GM21737 (cell line): ENCODE results near the gene TBC1D3L.
"Not testable (repeated sequence)": the region's sequence is repeated elsewhere in the genome, so short reads cannot be mapped to it uniquely, and the experiment has no call there.

Experiments
- ATAC-seq: cut with Tn5 transposase; IDR thresholded peaks from one replicate; pipeline ENCODE4 v1.9.1; 2021; ENCODE audit warnings: mild to moderate bottlenecking, moderate library complexity; ENCODE audit not compliant: unreplicated experiment

The TBC1D3L gene

DNA sequence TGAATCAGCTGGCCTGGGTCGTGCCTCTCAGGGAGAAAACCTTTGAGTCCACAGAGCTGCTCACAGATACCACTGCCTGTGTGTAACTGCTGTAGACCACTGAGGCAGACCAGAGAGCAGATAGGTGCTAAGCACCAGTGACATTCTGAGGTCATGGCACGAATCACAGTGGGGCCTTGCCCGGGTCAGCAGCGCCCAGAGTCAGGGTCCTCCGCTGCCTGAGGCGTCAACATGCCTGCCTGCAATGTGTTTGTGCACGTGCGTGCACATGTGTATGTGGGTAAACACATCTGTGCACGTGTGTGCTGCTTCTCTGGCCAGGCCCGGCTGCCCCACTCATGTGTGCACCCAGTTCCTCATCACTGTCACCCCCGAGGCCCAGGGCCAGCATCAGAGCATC lies at the start of gene TBC1D3L:
TBC1D3L (minus strand) TSS at position 101 of the 400 bp plus-strand sequence. CDS start 1,540 bp downstream, outside the sequence.
- not testable (repeated sequence) for ATAC-seq

DNA sequence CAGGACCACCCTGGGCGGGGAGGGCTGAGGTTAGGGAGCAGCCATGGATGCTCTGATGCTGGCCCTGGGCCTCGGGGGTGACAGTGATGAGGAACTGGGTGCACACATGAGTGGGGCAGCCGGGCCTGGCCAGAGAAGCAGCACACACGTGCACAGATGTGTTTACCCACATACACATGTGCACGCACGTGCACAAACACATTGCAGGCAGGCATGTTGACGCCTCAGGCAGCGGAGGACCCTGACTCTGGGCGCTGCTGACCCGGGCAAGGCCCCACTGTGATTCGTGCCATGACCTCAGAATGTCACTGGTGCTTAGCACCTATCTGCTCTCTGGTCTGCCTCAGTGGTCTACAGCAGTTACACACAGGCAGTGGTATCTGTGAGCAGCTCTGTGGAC lies 14.8 kb upstream of the TBC1D3L start, which contains the start of gene TBC1D3D:
TBC1D3D (plus strand) TSS at position 301 of the 400 bp plus-strand sequence. CDS start 1,585 bp downstream, outside the sequence.
- ATAC-seq: not testable (repeated sequence)
